Smooth muscle cell (in vitro differentiated cells): ENCODE data around the gene PATL2. TPM values are rescaled to one million over a fixed set of nuclear protein-coding genes. Genes with fewer than 3 reads are reported as not detected.
"Not testable (repeated sequence)": the region's sequence is repeated elsewhere in the genome, so short reads cannot be mapped to it uniquely, and the experiment has no call there.

Experiments
- DNase-seq: peaks from one replicate; lab custom pipeline; 2025; ENCODE audit not compliant: unreplicated experiment; lab: John Stamatoyannopoulos, UW
- H2AFZ ChIP-seq: fragments of 200-600 bp; sonication (generic); 2 replicates; pipeline ENCODE4 v1.6.0; 2016; ENCODE audit warnings: antibody characterized with exemption, low read depth, mild to moderate bottlenecking
- H3F3A ChIP-seq: fragments of 200-600 bp; sonication (generic); 2 replicates; pipeline ENCODE4 v1.6.0; 2017; ENCODE audit warnings: antibody characterized with exemption, low read depth
- H3K27ac ChIP-seq: fragments of 200-600 bp; sonication (generic); 2 replicates; pipeline ENCODE4 v1.5.1; 2016; ENCODE audit warnings: low read depth, mild to moderate bottlenecking
- H3K27me3 ChIP-seq: fragments of 200-600 bp; sonication (generic); 2 replicates; pipeline ENCODE4 v1.6.1; 2016; ENCODE audit warnings: low read depth, mild to moderate bottlenecking
- H3K36me3 ChIP-seq: fragments of 200-600 bp; sonication (generic); 2 replicates; pipeline ENCODE4 v1.5.1; 2016; ENCODE audit warnings: low read depth
- H3K4me1 ChIP-seq: fragments of 200-600 bp; sonication (generic); 2 replicates; pipeline ENCODE4 v1.5.1; 2016; ENCODE audit warnings: low read depth
- H3K4me2 ChIP-seq: fragments of 200-600 bp; sonication (generic); 2 replicates; pipeline ENCODE4 v1.6.0; 2016; ENCODE audit warnings: mild to moderate bottlenecking
- H3K4me3 ChIP-seq: fragments of 200-600 bp; sonication (generic); 2 replicates; pipeline ENCODE4 v1.5.1; 2016; ENCODE audit warnings: mild to moderate bottlenecking
- H3K79me2 ChIP-seq: fragments of 200-600 bp; sonication (generic); 2 replicates; pipeline ENCODE4 v1.6.0; 2016; ENCODE audit warnings: low read depth, mild to moderate bottlenecking
- H3K9ac ChIP-seq: fragments of 200-600 bp; sonication (generic); 2 replicates; pipeline ENCODE4 v1.6.0; 2016; ENCODE audit warnings: low read depth
- H3K9me3 ChIP-seq: fragments of 200-600 bp; sonication (generic); replicated peaks from 2 replicates; pipeline ENCODE4 v1.5.1; 2016; ENCODE audit warnings: low read depth
- H4K20me1 ChIP-seq: fragments of 200-600 bp; sonication (generic); 2 replicates; pipeline ENCODE4 v1.6.0; 2016; ENCODE audit warnings: low read depth
- CTCF ChIP-seq: fragments of 200-600 bp; sonication (generic); IDR thresholded peaks from 2 replicates; pipeline ENCODE4 v1.5.1; 2017; ENCODE audit warnings: borderline replicate concordance, mild to moderate bottlenecking, antibody characterized with exemption; ENCODE audit not compliant: insufficient read depth, poor library complexity, severe bottlenecking
- WGBS: methylation state at CpG from one replicate; pipeline ENCODE4 v1.1.7; 2016; ENCODE audit warnings: low lambda C conversion rate; 5-methylcytosine and 5-hydroxymethylcytosine counted together
- polyA plus RNA-seq: library from polyadenylated mRNA; unstranded; fragments of >200 nt; fragmentation: Nextera tagmentation; extraction: Ambion mirVana; gene quantifications from 2 replicates; pipeline ENCODE4 v1.2.1, GENCODE V29; 2016
- total RNA-seq: library from RNA; depleted of rRNA; stranded (reverse); fragments of >200 nt; gene quantifications from 2 replicates; pipeline ENCODE4 v1.2.3, GENCODE V29; 2014

Gene PATL2
- total and polyA plus RNA-seq, 2 experiments from 2014 or later: not detected

GRCh38 chr15:44722011-44722410, 10.9 kb upstream of the PATL2 start:
- no peaks in the 10 kb centered on the region for H4K20me1 ChIP-seq
- TF ChIP-seq CTCF: no peak
- no peaks in the 10 kb centered on the region for H3K79me2 ChIP-seq
- WGBS: 88% methylated on average over 2 of the region's 2 CpGs
- H3K9me3 ChIP-seq: no peaks in the 10 kb centered on the region
- H3K36me3 ChIP-seq: peaks cover 10% of the 10 kb centered on the region
- no peak for DNase-seq
- H3K4me1 ChIP-seq: no peaks in the 10 kb centered on the region
- peaks cover 3% of the 10 kb centered on the region for H3F3A ChIP-seq
- H3K9ac ChIP-seq: no peak overlapping the region
- H3K4me3 ChIP-seq: no peak overlapping the region
- H3K4me2 ChIP-seq: no peak overlapping the region
- no peaks in the 10 kb centered on the region for H3K27me3 ChIP-seq
- no peak overlapping the region for H3K27ac ChIP-seq
- no peak overlapping the region for H2AFZ ChIP-seq

- no peak for TF ChIP-seq CTCF
- H3K4me1 ChIP-seq: no peaks in the 10 kb centered on the region
- peaks cover 16% of the 10 kb centered on the region for H3K36me3 ChIP-seq
- no peak overlapping the region for H2AFZ ChIP-seq
- DNase-seq: no peak
- 94% methylated on average over 4 of the region's 4 CpGs for WGBS
- no peaks in the 10 kb centered on the region for H3K9me3 ChIP-seq
- H3K27ac ChIP-seq: no peak overlapping the region
- no peaks in the 10 kb centered on the region for H3K27me3 ChIP-seq
- H3K79me2 ChIP-seq: no peaks in the 10 kb centered on the region
- H3K9ac ChIP-seq: no peak overlapping the region
- no peak overlapping the region for H3K4me2 ChIP-seq
- peaks cover 10% of the 10 kb centered on the region for H4K20me1 ChIP-seq
- no peak overlapping the region for H3K4me3 ChIP-seq
- H3F3A ChIP-seq: no peaks in the 10 kb centered on the region
Measured at GRCh38 chr15:44720460-44721176, 9.5 kb upstream of the PATL2 start.

DNA sequence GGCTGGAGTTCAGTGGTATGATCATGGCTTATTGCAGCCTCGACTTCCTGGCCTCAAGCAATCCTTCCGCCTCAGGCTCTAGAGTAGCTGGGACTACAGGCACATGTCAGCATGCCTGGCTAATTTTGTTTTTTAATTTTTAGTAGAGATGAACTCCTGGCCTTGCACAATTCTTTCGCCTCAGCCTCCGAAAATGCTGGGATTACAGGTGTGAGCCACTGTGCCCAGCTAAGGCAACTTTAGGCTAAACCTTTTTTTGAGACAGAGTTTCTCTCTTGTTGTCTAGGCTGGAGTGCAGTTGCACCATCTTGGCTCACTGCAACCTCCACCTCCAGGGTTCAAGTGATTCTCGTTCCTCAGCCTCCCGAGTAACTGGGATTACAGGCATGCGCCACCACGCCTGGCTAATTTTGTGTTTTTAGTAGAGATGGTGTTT, 8.9 kb upstream of the PATL2 start:
- peaks cover 16% of the 10 kb centered on the region for H3K36me3 ChIP-seq
- H3K27me3 ChIP-seq, H3K27ac ChIP-seq, H3K9me3 ChIP-seq, H3K4me1 ChIP-seq, H3K79me2 ChIP-seq, H2AFZ ChIP-seq, H3K4me2 ChIP-seq, H3K9ac ChIP-seq, H3F3A ChIP-seq, H3K4me3 ChIP-seq, DNase-seq: not testable (repeated sequence)
- H4K20me1 ChIP-seq: peaks cover 16% of the 10 kb centered on the region
- 95% methylated on average over 8 of the region's 8 CpGs for WGBS

GRCh38 chr15:44719293-44719999, 8.3 kb upstream of the PATL2 start:
- H3F3A ChIP-seq: no peaks in the 10 kb centered on the region
- no peaks in the 10 kb centered on the region for H3K27me3 ChIP-seq
- no peaks in the 10 kb centered on the region for H3K9me3 ChIP-seq
- H3K36me3 ChIP-seq: peaks cover 16% of the 10 kb centered on the region
- 95% methylated on average over 4 of the region's 4 CpGs for whole genome bisulfite sequencing
- H3K4me3 ChIP-seq: no peak overlapping the region
- no peak for TF ChIP-seq CTCF
- H3K4me1 ChIP-seq: no peaks in the 10 kb centered on the region
- H4K20me1 ChIP-seq: peaks cover 21% of the 10 kb centered on the region
- no peak overlapping the region for H3K4me2 ChIP-seq
- H2AFZ ChIP-seq: no peak overlapping the region
- no peak for DNase-seq
- peaks cover 6% of the 10 kb centered on the region for H3K79me2 ChIP-seq
- no peak overlapping the region for H3K27ac ChIP-seq
- H3K9ac ChIP-seq: no peak overlapping the region
